NCI-H2107 (cell line): ENCODE measurements around the gene TCTN1.
"Not testable (repeated sequence)": the region's sequence is repeated elsewhere in the genome, so short reads cannot be mapped to it uniquely, and the experiment has no call there.

Experiments used
- DNase-seq: peaks from one replicate; lab custom pipeline; 2025; lab: John Stamatoyannopoulos, UW

The TCTN1 gene

DNA sequence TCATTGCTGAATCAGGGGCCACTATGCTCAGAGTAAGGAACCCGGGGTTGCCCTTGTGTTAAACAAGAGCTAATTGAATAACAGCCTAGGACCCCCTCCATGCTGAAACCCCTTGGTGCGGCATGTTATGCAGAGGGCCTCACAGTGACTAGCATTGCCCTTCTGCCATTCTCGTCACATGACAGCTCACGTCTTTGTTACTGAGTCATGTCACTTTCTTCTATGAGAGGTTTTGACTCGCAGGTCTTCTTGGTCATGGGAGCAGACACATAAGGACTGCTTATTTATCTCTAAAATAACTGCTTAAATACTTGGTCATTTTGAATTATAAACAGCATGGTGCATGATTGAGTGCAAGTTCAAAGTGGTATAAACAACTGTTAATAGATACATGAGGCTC is 24.9 kb downstream of the TCTN1 start:
- DNase-seq = no peak

DNA sequence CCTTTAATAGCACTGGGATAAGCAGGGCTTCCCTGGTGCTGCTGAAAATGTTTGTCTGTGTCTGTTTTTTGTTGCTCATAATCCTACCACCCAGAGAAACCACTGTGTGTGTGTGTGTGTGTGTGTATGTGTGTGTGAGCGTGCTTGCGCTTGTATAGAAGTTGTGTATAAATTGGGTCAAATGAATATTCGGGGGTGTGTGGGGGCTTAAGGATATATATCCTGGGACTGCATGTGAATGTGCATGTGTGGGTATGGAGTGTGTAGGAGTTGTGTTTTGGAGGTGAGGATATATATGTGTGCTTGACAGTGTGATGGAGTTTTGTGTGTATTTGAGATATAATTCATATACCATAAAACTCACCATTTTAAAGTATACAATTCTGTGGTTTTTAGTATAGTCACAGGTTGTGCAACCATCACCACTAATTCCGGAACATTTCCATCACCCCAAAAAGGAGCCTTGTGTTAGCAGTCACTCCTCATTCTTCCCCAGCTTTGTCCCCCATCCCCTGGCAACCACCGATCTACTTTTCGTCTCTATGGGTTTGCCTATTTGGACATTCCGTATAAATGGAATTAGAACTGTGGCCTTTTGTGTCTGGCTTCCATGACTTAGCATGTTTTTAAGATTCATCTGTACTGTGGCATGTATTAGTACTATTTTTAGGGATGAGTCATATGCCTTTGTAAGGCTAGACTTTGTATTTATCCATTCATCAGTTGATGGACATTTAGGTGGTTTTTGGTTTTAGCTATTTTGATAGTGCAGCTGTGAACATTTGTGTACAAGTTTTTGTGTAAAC is 25.6 kb downstream of the TCTN1 start:
- DNase-seq = no peak

DNA sequence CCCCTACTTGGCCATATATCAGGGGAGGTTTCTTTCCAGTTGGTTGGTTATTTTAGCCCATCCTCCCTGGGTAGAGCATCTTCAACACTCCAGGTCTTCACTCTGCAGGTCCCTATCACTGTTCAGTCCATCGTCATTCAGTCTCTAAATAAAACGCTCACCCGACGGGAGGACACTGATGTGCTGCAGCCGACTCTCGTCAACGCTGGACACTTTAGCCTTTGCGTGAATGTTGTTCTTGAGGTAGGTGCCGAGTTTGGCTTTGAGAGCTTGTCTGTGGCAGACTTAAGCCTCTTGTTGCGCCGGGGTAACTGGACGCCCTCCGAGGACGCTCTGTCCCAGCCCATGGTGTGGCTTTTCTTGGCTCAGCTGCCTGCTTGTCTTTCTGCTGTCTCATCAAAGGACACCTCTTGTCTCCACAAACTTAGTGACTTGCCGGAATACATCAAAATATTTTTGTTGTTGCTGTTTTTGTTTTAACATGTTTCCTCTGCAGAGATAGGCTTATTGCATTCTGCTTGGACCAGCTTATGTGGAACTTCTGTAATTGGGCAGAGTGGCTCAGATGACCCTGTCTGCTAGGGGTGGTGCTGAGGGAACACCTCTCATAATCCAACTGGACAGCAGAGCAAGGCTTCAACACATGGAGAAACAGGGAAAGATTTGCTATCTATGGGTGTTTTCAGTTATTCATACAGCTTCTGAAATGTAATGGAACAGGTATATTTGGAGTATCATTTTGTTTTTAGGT is 26.5 kb downstream of the TCTN1 start:
- no peak for DNase-seq

DNA sequence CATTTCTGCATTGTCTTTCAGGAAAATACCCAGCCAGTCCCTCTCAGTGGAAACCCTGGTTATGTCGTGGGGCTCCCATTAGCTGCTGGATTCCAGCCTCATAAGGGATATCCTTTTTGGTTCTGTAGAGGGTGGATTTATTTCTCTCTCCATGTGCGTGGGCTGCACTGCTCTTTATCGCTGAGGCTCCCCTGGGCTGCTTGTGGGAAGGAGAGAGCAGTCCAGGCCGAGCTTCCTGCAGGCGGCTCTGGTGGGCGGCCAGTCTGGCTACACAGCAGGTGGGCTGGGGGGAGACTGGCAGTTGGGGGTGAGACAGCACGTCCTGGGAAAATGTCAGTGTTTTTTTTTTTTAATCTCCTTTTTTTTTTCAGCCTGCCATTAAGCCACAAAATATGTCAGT is 27.6 kb downstream of the TCTN1 start:
- no peak for DNase-seq

DNA sequence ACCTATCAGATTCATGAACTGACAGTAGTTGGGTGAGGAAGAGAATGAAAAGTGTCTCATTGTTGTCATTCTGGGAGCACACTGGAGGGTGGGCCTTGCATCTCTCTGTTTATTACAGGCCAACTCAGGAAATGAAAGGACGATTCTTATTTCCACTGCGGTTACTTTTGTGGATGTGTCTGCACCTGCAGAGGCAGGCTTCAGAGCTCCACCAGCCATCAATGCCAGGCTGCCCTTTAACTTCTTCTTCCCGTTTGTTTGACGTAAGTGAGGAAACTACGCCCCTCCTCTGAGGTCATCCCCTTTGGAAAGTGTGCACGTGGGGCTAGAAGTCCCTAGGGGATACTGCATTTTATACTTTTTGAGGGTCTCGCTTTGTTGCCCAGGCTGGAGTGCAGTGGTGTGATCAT is 33.7 kb downstream of the TCTN1 start:
- DNase-seq = no peak

DNA sequence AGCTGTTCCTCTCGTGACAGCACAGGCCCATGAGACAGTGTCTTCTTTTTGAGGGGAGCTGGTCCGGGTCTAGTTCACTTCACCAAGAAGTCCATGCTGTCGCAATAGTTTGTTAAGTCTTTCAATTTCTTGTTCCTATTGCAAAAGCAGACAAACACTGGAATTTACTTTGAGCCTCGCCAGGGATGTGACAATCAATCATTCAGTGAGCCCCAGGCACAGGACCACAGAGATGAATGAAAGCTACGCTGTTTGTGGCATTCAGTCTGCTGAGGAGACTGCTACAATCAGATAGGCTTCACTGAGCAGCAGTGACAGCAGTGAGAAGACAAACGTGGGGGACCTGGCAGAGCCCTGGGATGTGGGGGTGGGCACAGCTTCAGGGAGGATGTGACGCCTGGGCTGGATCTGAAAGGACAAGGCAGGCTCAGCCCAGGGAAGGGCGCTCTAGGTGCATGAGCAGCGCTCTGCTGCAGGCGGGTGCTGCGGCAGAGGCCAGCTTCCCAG is 35.5 kb downstream of the TCTN1 start:
- DNase-seq = no peak

DNA sequence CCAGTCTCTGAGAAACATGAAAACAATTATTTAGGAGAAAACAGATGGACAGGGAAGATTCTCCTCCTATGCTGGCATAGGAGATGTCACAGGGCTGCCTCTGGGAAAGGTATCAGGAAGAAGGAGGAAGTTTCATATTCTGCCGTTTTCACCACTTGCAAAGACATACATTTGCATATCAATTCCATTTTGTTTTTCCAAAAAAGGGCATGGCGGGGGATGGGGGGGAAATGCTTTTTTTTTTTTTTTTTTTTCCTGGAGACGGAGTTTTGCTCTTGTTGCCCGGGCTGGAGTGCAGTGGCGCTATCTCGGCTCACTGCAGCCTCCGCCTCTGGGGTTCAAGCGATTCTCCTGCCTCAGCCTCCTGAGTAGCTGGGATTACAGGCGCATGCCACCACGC is 40.3 kb downstream of the TCTN1 start:
- not testable (repeated sequence) for DNase-seq

DNA sequence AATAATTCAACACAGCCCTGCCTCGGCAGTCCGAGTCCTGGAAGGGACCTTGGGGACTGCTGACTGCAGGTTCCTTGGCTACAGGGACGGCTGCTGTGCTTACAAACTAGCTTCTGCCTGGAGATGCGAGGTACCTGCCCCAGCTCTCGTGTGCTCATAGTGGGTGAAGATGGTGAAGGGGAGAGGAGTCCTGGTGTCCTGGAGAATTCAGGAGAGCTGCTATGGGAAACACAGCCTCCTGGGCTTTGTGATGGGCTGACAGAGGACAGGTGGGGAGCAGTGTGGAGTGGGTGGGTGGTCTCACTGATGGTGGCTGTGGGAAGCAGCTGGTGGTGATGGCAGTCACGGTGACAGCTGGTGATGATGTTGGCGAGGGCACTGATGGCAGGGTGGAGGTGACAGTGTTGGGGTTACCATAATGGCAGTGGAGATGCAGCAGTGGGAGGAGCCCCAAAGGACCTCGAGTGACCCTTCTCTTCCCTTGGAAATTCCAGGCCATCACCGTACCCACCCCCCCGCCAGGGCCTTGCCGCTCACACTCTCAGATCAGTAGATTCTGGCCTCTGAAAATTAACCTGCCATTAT is 42.2 kb downstream of the TCTN1 start:
- DNase-seq = no peak

DNA sequence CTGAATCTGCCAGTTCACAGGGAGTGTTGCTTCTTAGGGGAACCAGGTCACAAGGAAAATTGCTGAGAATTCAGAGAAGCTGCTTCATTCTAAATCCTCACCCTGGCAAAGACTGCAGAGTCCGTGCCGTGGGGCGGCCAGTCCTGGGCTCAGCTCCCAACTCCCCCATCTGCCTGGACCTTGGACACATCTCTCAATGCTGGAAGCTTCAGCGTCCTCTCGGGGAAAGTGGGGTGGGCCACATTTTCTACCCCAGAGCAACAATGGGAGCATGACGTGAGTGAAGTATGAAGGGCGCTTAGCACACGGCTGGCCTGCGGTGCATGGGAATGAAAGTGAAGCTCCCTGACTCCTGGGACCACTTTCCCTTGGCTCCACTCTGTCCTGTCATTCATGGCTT is 43.8 kb downstream of the TCTN1 start:
- DNase-seq = no peak

DNA sequence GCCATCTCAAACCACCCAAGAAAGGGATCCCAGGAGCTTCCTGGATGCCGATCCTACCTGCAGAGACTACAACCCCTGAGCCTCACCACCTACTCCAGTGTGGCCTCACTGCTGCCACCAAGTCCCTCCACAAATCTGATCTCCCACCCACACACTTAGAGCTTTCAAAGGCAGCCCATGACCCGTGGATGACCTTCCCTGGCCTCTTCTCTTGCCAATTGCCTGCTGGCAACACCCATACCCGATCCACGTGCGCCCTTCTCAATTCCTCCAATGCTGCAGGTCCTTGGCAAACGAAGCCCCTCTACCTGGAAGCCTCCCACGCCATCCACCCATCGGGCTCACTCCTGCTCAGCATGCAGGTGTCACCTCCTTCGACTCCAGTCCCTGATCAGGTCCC is 44.3 kb downstream of the TCTN1 start:
- no peak for DNase-seq

DNA sequence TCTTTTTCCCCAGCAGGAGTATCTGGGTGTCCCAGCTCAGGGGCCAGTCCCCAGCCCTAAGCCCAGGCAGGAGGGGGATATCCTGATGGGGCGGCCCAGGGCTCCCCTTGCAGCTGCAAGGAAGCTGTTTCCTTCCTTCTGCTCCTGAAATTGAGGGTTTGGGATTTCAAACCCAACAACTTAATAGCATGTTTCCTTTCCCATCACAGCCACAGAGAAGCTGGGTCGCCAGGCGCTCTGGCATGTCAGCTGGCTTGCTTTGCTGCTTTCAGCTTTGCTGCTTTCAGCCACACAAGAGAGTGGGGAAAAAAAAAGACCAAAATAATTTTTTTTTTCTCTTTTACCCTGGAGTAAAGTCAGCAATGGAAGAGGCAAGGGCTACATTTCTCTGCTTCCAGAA is 44.9 kb downstream of the TCTN1 start:
- no peak for DNase-seq

DNA sequence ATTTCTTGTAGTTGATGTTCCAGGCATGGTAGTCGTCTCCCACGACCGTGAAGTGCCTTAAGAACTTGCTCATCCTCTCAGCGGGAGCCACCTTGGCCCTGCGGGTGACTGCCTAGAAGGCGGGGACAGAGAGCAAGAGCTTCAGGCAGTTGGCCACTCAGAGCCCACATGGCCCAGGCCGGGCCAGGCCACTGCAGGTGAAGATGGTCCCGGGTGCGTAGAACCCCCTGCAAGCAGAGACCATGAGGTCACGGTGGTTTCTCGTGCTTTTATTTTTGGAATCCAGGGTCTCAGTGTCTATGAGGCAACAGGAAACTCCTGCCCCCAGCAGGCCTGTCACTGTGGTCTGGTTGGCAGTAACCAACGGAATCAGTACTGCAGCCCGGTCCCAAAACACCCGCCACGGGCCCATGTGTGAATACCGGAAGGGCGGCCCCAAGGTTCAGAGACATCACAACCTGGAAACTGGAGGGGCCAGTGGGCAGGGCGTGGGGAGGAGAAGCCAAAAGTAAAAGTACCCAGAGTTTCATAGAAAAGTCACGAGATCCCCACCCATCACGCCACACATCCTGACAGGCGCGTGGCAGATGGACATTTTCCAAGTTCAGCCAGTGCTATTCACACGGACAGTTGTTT is 47.5 kb downstream of the TCTN1 start:
- no peak for DNase-seq

DNA sequence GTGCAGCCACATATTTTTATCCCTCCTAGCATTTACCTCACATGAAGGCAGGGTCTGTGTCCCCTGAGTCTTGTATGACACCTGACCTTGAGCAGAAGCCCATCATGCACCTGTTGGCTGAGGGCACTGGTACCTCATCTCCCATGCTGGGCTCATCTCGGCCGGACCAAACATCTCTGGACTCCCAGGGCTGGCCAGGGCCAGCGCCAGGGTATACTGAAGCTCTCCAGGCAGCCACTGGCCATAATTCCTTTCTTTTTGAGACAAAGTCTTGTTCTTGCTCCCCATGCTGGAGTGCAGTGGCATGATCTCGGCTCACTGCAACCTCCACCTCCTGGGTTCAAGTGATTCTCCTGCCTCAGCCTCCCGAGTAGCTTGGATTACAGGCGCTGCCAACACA is 53.0 kb downstream of the TCTN1 start:
- DNase-seq = no peak

DNA sequence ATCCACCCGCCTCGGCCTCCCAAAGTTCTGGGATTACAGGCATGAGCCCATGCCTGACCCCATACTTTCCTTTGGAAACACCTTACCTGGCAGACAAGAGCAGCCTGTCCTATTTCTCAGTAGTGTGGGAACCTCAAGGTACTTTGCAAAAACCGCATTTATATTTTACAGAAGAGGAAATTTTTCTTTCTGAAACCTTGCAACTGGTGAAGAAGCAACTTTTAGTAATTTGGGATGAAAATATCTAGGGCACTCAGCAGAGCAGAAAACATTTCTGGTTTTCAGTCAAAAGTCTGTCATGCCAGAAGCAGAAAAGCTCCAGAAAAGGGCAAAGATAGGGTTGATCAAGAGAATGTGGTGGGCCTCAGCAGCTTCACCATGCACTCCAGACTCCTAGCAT is 53.7 kb downstream of the TCTN1 start:
- no peak for DNase-seq

DNA sequence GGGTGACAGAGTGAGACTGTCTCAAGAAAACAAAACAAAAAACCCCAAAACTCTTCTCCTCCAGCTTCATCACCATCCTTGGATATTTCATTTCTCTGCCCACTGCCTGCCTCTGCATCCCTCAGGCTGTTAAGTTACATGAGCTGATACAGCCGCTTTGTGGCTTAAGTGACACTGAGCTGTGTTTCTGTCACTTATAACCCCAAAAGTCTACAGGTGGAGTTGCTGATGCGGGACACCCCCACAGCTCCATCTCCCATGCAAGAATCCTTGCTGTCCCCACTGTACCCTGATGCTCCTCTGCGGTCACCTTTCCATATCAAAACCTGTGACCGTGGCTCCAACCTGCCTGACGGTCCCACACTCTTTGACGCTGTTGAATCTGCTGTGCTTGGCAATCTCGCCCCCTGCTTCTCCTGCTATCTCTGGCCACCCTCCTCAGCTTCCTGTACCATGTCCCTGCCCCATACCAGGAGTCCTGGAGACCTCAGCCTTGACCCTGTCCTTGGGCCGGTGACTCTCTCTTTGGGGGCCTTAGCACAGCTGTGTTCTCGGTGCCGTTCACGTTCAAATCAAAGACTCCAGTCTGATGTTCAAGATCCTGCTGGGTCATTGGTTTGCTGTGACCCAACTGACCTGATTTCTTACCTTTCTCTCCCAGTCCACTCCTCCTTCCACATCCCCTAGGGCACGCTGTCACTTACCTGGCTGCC is 54.7 kb downstream of the TCTN1 start:
- DNase-seq = no peak

DNA sequence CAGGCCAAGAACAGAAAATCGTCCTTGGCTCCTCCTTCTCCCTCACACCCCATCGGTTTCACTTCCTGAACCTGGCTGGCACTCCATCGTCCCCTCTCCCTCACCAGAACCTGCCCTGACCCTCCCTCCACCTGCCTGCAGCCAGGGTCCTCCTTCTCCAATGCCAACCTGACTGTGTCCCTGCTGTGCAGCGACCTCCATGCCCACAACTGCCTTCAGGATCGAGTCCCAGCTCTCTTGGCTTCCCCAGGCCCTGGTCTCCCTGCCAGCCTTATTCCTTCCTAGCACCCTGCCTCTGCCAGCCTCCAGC is 55.2 kb downstream of the TCTN1 start:
- DNase-seq = no peak

DNA sequence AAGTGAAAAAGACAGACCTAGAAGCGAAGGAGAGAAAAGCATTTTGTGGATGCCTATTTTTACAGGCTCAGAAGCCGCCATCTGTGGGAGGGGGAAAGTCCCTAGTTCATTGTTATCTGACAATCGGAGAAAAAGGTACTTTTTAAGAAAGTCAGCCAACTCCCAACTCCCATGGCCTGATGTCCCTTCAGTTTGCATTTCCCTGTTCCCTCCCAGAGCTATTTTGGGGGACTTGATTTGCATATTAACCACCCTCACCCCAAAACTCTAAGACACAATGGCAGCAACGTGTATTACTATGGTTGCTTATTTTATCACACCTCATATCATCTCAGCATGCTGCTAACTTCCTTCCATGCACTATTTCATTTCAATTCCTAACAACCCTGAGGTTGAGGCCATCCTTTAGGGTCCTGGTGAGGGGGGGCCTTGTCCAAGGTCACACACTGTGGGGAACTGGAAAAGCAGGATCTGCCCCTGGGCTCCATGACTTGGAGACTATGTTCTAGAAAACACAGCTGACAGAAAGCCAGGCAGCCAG is 56.3 kb downstream of the TCTN1 start:
- no peak for DNase-seq

DNA sequence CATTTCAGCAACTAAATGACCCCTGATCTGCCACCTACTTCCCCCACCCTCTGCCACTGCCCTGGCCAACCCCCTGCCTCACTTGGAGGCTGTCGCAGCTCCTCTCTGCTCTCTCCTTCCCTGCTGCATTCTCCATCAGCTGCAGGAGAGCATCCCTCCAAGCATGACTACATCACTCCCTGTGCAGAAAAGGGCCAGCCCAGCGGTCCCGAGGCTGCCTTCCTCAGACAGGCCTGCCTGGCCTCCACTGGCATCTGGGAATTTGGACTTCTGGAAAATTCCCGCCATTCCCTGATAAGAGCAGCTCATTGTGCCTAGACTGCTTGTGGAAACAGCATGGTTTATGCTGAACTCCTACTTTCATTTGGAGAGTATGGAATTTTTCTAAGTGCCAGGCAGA is 62.2 kb downstream of the TCTN1 start:
- no peak for DNase-seq

DNA sequence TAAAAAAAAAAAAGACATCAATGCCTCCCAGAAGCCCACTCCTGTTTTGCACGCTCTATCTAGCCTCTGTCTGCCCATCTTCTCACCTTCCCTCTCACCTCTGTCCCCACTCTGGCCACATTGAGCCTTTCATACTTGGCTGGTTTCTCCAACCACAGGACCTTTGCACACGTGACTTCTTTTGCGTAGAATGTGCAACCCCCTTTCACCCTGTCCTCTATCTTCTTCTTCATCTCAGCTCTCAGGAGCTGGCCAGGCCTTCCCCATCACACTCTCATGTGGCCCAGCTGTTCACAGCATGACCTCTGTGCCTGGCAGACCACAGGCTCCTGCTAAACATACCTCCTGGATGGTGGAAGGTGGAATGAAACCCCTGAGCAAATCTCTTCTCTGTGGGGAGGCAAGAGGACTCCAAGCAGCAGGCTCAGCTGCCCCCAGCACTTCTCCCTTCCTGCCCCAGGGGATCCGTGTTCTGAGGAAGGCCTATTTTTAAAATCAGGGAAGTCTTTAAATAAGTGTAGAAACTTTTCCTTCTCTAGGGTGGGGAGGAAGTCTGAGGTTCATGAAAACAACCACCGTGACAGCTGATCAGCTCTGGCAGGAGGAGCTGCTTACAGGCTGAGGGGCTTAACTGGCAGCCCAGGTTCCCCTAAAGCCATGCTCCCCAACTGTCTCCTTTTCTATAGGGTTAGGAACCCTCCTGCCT is 63.4 kb downstream of the TCTN1 start:
- no peak for DNase-seq

DNA sequence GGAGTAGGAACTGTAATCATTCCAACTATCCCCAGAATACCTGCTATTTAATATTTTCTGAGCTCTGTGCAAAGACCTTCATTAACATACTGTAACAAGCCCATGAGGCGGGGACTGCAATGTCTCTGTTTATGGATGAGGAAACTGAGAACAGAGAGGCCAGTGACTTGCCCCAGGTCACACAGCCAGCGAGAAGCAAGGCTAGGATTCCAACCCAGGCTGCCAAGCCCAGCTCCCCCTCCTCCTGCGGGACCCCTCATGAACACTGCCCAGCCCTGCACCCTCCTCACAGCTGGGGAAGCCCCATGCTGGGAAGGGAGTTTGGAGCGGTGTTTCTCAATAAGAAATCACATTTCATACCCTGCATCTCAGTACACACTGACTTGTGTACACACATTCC is 64.1 kb downstream of the TCTN1 start:
- DNase-seq = no peak

DNA sequence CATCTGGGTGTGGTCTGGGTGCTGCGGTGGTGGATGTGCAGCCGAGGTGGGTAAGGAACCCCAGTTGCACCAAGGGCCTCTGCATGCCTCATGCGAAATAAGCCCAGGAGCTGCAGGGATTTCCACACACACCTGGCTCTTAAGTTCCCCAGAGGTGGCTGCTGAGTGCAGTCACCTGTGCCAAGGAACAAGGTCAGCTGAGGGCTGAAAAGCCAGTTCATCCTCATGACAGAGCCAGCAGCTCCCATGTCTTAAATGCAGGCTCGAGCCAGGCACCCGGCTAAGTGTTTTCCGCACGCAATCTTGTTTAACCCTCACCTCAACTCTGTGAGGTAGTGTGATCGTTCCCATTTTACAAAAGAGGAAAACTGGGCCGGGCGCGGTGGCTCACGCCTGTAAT is 65.3 kb downstream of the TCTN1 start:
- DNase-seq = no peak
